Measurements from ENCODE around the gene ATP2A3. TPM values are rescaled to one million over a fixed set of nuclear protein-coding genes. Genes with fewer than 3 reads are reported as not detected.

The ATP2A3 gene
- total RNA-seq, 1 experiment from 2014 or later = 4.4 TPM

DNA sequence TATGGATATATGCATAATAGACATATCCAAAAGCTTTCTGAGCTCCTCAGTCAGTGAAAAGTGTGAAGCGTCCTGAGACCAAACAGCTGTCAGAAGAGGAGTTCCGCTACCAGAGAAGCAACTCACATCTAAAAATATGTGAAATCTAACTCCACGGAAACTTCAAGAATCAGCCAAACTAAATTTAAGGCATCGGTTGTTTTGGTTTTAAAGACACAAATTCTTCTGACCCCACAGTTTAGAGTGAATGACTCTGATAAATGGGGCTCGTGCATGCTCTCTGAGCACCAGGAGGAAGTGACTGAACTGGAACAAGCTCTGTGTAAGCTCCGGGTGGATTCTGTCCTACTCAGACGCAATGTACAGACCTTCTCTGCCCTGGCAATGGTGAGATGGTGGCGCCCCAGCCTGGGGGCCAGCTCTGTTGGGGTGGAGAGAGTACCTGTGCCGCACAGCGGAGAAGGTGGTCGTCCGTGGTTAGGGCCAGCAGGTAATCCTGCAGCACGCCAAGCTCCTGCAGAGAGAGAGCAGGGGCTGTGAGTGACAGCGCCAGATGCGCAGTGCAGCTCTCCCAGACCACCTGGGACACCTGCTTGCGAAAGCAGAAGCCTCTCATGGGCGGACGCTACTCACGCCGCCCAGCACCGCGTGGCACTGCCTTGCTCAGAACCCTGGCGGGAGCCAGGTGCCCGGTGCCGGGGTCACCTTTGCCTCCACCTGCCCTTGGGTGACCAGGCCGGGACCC is 44.4 kb upstream of the ATP2A3 start:
- POLR2A ChIA-PET (ENCODE audit: unreplicated experiment) = no interaction called here
- DNase-seq = no peak
- H3K9me3 ChIP-seq (ENCODE audit: insufficient read depth, low read depth) = no peaks in the 10 kb centered on the region
- no peak for TF ChIP-seq EZH2 (IDR thresholded peaks at IDR 0.05; ENCODE audit: low read depth)
- TF ChIP-seq, protein P1, sequence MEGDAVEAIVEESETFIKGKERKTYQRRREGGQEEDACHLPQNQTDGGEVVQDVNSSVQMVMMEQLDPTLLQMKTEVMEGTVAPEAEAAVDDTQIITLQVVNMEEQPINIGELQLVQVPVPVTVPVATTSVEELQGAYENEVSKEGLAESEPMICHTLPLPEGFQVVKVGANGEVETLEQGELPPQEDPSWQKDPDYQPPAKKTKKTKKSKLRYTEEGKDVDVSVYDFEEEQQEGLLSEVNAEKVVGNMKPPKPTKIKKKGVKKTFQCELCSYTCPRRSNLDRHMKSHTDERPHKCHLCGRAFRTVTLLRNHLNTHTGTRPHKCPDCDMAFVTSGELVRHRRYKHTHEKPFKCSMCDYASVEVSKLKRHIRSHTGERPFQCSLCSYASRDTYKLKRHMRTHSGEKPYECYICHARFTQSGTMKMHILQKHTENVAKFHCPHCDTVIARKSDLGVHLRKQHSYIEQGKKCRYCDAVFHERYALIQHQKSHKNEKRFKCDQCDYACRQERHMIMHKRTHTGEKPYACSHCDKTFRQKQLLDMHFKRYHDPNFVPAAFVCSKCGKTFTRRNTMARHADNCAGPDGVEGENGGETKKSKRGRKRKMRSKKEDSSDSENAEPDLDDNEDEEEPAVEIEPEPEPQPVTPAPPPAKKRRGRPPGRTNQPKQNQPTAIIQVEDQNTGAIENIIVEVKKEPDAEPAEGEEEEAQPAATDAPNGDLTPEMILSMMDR (conservative IDR thresholded peaks at IDR 0.05) = no peak
- H4K20me1 ChIP-seq (ENCODE audit: insufficient read depth) = no peaks in the 10 kb centered on the region
- CTCF ChIA-PET = interaction anchor here (0.6 to 0.7 kb wide), 2 partner anchors 73 to 74 kb away, joined by 6 to 18 read pairs; no protein-coding TSS in a partner anchor
- H2AFZ ChIP-seq = no peak overlapping the region
- no peaks in the 10 kb centered on the region for H3F3A ChIP-seq (ENCODE audit: insufficient read depth, low read depth)
- H3K4me3 ChIP-seq = no peak overlapping the region
- intact Hi-C loops (cut with micrococcal nuclease; ENCODE audit: unreplicated experiment) = loop anchor here (10.0 kb wide), 1 partner anchor 74 kb away; no protein-coding TSS in a partner anchor
- no peaks in the 10 kb centered on the region for H3K79me2 ChIP-seq (ENCODE audit: low read depth)
- peaks cover 17% of the 10 kb centered on the region for H3K36me3 ChIP-seq (ENCODE audit: low read depth)
- H3K4me2 ChIP-seq = no peak overlapping the region
- no TSS peak for BruUV-seq (replicated peaks)
- no peak overlapping the region for H3K27ac ChIP-seq
- H3K4me1 ChIP-seq (replicated peaks; ENCODE audit: insufficient read depth) = no peaks in the 10 kb centered on the region
- no peaks in the 10 kb centered on the region for H3K9me2 ChIP-seq (ENCODE audit: insufficient read depth)
- no peaks in the 10 kb centered on the region for H3K27me3 ChIP-seq (ENCODE audit: insufficient read depth, low read depth)

DNA sequence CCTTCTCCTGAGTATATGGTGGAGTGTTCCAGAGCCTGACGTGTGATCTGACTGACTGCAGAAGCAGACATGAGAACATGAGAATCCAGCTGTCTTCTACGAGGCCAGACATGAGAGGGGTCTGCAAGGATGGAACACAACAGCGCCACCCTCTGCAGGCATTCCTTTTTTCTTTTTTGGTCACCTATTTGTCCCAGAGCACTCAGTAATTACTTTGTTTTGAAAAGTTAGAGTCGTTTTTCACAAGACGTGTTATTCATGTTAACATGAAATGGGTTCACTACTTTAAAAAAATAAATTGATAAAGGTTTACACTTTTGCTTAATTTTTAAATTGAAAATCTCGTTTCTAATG is 43.8 kb upstream of the ATP2A3 start:
- BruUV-seq (replicated peaks) = no TSS peak
- H4K20me1 ChIP-seq (ENCODE audit: insufficient read depth) = no peaks in the 10 kb centered on the region
- no peaks in the 10 kb centered on the region for H3K4me1 ChIP-seq (replicated peaks; ENCODE audit: insufficient read depth)
- intact Hi-C loops (cut with micrococcal nuclease; ENCODE audit: unreplicated experiment) = loop anchor here (10.0 kb wide), 1 partner anchor 73 kb away; no protein-coding TSS in a partner anchor
- no peak for DNase-seq
- TF ChIP-seq, protein P1 (conservative IDR thresholded peaks at IDR 0.05) = no peak
- TF ChIP-seq EZH2 (IDR thresholded peaks at IDR 0.05; ENCODE audit: low read depth) = no peak
- no peaks in the 10 kb centered on the region for H3K9me2 ChIP-seq (ENCODE audit: insufficient read depth)
- H3K4me2 ChIP-seq = no peak overlapping the region
- CTCF ChIA-PET = interaction anchor here (0.7 kb wide), 1 partner anchor 73 kb away, joined by 6 read pairs; no protein-coding TSS in a partner anchor
- H3K27me3 ChIP-seq (ENCODE audit: insufficient read depth, low read depth) = no peaks in the 10 kb centered on the region
- no peaks in the 10 kb centered on the region for H3K79me2 ChIP-seq (ENCODE audit: low read depth)
- POLR2A ChIA-PET (ENCODE audit: unreplicated experiment) = no interaction called here
- peaks cover 17% of the 10 kb centered on the region for H3K36me3 ChIP-seq (ENCODE audit: low read depth)
- no peak overlapping the region for H3K27ac ChIP-seq
- no peak overlapping the region for H2AFZ ChIP-seq
- H3F3A ChIP-seq (ENCODE audit: insufficient read depth, low read depth) = 0 out of 2 replicates have a peak, but pooled peaks cover 1% of the 10 kb centered on the region
- H3K9me3 ChIP-seq (ENCODE audit: insufficient read depth, low read depth) = no peaks in the 10 kb centered on the region
- no peak overlapping the region for H3K4me3 ChIP-seq

DNA sequence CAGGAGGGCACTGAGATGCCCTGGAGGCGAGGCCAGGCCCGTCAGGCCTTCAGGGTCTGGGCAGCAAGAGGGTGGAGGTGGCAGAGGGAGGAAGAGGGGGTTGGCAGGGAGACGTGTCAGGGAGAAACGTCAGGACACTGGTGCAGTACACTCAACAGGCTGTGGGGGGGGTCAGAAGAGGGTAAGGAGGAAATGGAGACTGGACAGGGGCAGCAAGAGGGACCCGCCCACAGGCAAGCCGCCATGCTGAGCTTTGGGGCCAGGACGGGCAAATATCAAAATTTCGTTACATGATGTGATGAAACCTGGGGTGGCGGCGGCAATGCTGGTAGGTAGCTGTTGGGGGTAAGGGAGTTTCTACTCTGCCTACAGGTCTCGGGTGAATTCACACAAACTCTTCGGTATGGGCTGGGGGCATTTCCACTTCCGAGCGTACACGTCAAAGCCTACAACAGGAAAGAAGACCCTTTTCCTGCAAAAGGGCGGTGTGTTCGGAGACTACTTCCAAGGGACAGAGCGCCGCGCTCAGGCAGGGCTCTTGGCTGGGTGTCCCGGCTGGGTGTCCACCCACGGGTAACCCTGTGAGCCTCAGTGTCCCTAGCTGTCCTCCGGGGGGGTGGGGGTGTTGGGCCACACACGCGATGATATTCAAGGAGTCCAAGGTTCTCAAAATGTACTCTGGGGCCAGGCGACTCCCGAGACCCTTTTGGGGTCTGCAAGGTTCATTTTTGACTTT is 43.3 kb upstream of the ATP2A3 start:
- Histone ChIP-seq H3K79me2 (ENCODE audit: low read depth) (no peaks in the 10 kb centered on the region), H3K9me2 (ENCODE audit: insufficient read depth) (no peaks in the 10 kb centered on the region), H4K20me1 (ENCODE audit: insufficient read depth) (no peaks in the 10 kb centered on the region), H3K9me3 (ENCODE audit: insufficient read depth, low read depth) (no peaks in the 10 kb centered on the region), H3K4me1 (replicated peaks; ENCODE audit: insufficient read depth) (peaks cover 4% of the 10 kb centered on the region; the same call in 1 of the 2 replicates), H3K27ac (no peak overlapping the region), H3K27me3 (ENCODE audit: insufficient read depth, low read depth) (no peaks in the 10 kb centered on the region), H3F3A (ENCODE audit: insufficient read depth, low read depth) (0 out of 2 replicates have a peak, but pooled peaks cover 6% of the 10 kb centered on the region), H2AFZ (no peak overlapping the region), H3K4me3 (no peak overlapping the region), H3K4me2 (no peak overlapping the region), H3K36me3 (ENCODE audit: low read depth) (peaks cover 13% of the 10 kb centered on the region)
- DNase-seq = no peak
- ChIA-PET CTCF (no interaction called here), POLR2A (ENCODE audit: unreplicated experiment) (no interaction called here)
- intact Hi-C loops (cut with micrococcal nuclease; ENCODE audit: unreplicated experiment) = loop anchor here (10.0 kb wide), 1 partner anchor 73 kb away; no protein-coding TSS in a partner anchor
- TF ChIP-seq, protein P1 (conservative IDR thresholded peaks at IDR 0.05) = no peak
- no peak for TF ChIP-seq EZH2 (IDR thresholded peaks at IDR 0.05; ENCODE audit: low read depth)
- no TSS peak for BruUV-seq (replicated peaks)
